ENCODE results near the gene SPECC1. TPM values are rescaled to one million over a fixed set of nuclear protein-coding genes. Genes with fewer than 3 reads are reported as not detected.

The SPECC1 gene
- total RNA-seq, 1 experiment from 2014 or later = 55.3 TPM

GRCh38 chr17:20141198-20141972 is 132.2 kb downstream of the SPECC1 start:
- Mint-ChIP-seq H3K4me3 (ENCODE audit: unreplicated experiment) (no peak overlapping the region), H3K4me1 (ENCODE audit: insufficient read depth, unreplicated experiment) (no peaks in the 10 kb centered on the region), H3K27ac (ENCODE audit: low read depth, unreplicated experiment) (no peak overlapping the region), H3K27me3 (ENCODE audit: insufficient read depth, unreplicated experiment) (no peaks in the 10 kb centered on the region), H3K36me3 (ENCODE audit: insufficient read depth, unreplicated experiment) (no peaks in the 10 kb centered on the region), H3K9me3 (ENCODE audit: unreplicated experiment) (no peaks in the 10 kb centered on the region)
- DNase-seq (ENCODE audit: unreplicated experiment) = no peak
- intact Hi-C loops (cut with micrococcal nuclease) = no loop called here
- ChIA-PET CTCF (interaction anchor here (0.6 to 0.9 kb wide), 4 partner anchors 14 to 171 kb away, joined by 3 to 4 read pairs (median 3); no protein-coding TSS in a partner anchor), POLR2A (no interaction called here)
- TF ChIP-seq CTCF (IDR thresholded peaks at IDR 0.05; ENCODE audit: unreplicated experiment) = no peak
- BruUV-seq (replicated peaks) = no TSS peak

DNA sequence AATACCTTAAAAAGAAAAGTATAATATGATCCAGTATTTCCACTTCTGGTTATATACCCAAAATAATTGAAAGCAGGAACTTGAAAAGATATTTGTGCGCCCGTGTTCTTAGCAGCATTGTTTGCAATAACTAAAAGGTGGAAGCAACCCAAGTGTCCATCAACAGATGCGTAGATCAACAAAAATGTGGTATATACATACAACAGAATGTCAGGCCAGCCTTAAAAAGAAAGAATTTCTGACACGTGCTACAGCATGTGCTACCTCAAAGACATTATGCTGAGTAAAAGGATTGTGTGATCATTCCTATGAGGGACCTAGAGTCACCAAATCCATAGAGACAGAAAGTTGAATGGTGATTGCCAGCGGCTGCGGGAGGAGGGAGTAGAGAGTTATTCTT is 133.1 kb downstream of the SPECC1 start:
- no peak for DNase-seq (ENCODE audit: unreplicated experiment)
- no TSS peak for BruUV-seq (replicated peaks)
- no peaks in the 10 kb centered on the region for H3K4me1 Mint-ChIP-seq (ENCODE audit: insufficient read depth, unreplicated experiment)
- no peaks in the 10 kb centered on the region for H3K9me3 Mint-ChIP-seq (ENCODE audit: unreplicated experiment)
- POLR2A ChIA-PET = no interaction called here
- intact Hi-C loops (cut with micrococcal nuclease) = no loop called here
- H3K36me3 Mint-ChIP-seq (ENCODE audit: insufficient read depth, unreplicated experiment) = no peaks in the 10 kb centered on the region
- H3K27me3 Mint-ChIP-seq (ENCODE audit: insufficient read depth, unreplicated experiment) = no peaks in the 10 kb centered on the region
- TF ChIP-seq CTCF (IDR thresholded peaks at IDR 0.05; ENCODE audit: unreplicated experiment) = no peak
- no peak overlapping the region for H3K4me3 Mint-ChIP-seq (ENCODE audit: unreplicated experiment)
- no peak overlapping the region for H3K27ac Mint-ChIP-seq (ENCODE audit: low read depth, unreplicated experiment)
- CTCF ChIA-PET = interaction anchor here (0.6 kb wide), 1 partner anchor 91 kb away, joined by 3 read pairs; no protein-coding TSS in a partner anchor

DNA sequence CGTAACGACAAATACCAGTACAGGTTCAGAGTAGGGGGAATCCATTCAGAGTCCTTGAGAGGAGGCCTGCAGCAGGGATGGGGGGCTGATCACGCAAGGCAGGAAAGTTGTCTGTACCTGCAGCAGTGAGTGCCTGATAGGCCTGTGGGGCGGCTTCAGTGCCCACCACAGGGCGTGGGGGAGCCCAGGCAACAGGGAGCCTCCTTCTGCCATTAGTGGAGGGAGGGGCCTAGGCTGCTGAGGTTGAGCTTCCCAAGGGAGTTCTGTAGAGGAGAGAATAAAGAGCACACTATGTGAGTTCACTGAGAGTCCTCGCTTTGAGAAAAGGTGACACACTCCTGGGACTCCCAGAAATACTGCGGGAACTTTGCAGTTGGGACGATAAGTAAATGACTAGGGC is 134.6 kb downstream of the SPECC1 start:
- Mint-ChIP-seq H3K9me3 (ENCODE audit: unreplicated experiment) (no peaks in the 10 kb centered on the region), H3K27ac (ENCODE audit: low read depth, unreplicated experiment) (no peak overlapping the region), H3K27me3 (ENCODE audit: insufficient read depth, unreplicated experiment) (no peaks in the 10 kb centered on the region), H3K4me1 (ENCODE audit: insufficient read depth, unreplicated experiment) (no peaks in the 10 kb centered on the region), H3K36me3 (ENCODE audit: insufficient read depth, unreplicated experiment) (no peaks in the 10 kb centered on the region), H3K4me3 (ENCODE audit: unreplicated experiment) (no peak overlapping the region)
- POLR2A ChIA-PET = no interaction called here
- no TSS peak for BruUV-seq (replicated peaks)
- CTCF ChIA-PET = no interaction called here
- TF ChIP-seq CTCF (IDR thresholded peaks at IDR 0.05; ENCODE audit: unreplicated experiment) = no peak
- no peak for DNase-seq (ENCODE audit: unreplicated experiment)
- intact Hi-C loops (cut with micrococcal nuclease) = no loop called here

DNA sequence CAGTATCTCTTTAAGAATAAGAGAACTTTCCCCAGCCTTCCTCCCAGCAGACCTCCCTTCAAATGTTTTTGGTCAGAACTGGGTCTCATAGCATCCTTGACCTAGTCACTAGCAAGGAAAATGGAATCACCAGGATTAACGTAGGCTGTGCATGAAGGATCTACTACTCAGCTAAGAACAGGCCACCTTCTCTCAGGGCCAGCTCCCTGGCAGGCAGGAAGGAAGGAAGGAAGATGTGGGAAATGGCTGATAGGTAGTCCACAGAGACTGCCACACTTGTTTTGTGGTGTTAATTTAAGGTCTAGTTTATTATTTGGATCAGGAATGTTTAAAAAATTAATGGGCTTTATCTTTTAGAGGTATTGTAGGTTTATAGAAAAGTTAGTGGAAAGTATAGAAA is 136.4 kb downstream of the SPECC1 start:
- intact Hi-C loops (cut with micrococcal nuclease) = no loop called here
- BruUV-seq (replicated peaks) = no TSS peak
- Mint-ChIP-seq H3K27ac (ENCODE audit: low read depth, unreplicated experiment) (no peak overlapping the region), H3K4me1 (ENCODE audit: insufficient read depth, unreplicated experiment) (no peaks in the 10 kb centered on the region), H3K27me3 (ENCODE audit: insufficient read depth, unreplicated experiment) (no peaks in the 10 kb centered on the region), H3K9me3 (ENCODE audit: unreplicated experiment) (no peaks in the 10 kb centered on the region), H3K36me3 (ENCODE audit: insufficient read depth, unreplicated experiment) (no peaks in the 10 kb centered on the region), H3K4me3 (ENCODE audit: unreplicated experiment) (no peak overlapping the region)
- no peak for TF ChIP-seq CTCF (IDR thresholded peaks at IDR 0.05; ENCODE audit: unreplicated experiment)
- ChIA-PET POLR2A (no interaction called here), CTCF (interaction anchor here (0.6 kb wide), 1 partner anchor 29 kb away, joined by 3 read pairs; no protein-coding TSS in a partner anchor)
- no peak for DNase-seq (ENCODE audit: unreplicated experiment)
